GM03348 (cell line): ENCODE data around the gene OAS3.
A peak's percentile ranks its signal among the peaks of the same experiment; 100 is the strongest.
"Not testable (repeated sequence)": the region's sequence is repeated elsewhere in the genome, so short reads cannot be mapped to it uniquely, and the experiment has no call there.

Experiments used
- DNase-seq: peaks from one replicate; pipeline ENCODE4 v3.0.0; 2012; ENCODE audit warnings: low spot score

OAS3 gene

GRCh38 chr12:112937741-112938719, at the start of gene OAS3:
Gene OAS3, plus strand, starts transcription at chr12:112938474. Its CDS starts 57 bp downstream, at chr12:112938531.
- DNase-seq, result peak; percentile 87

- DNase-seq, result no peak
Measured at GRCh38 chr12:112891093-112892024, 46.9 kb upstream of the OAS3 start.

GRCh38 chr12:112892856-112893255, 45.4 kb upstream of the OAS3 start:
- DNase-seq, result no peak

- no peak for DNase-seq
Measured at GRCh38 chr12:112894128-112894527, 44.1 kb upstream of the OAS3 start.

- DNase-seq, result no peak
Measured at GRCh38 chr12:112898380-112898779, 39.9 kb upstream of the OAS3 start.

GRCh38 chr12:112900298-112901145, 37.8 kb upstream of the OAS3 start:
- peak; percentile 72 for DNase-seq

- no peak for DNase-seq
Measured at GRCh38 chr12:112901271-112901670, 37.0 kb upstream of the OAS3 start.

- DNase-seq, result no peak
Measured at GRCh38 chr12:112904571-112904970, 33.7 kb upstream of the OAS3 start.

GRCh38 chr12:112905451-112906089, 32.7 kb upstream of the OAS3 start:
- no peak for DNase-seq

- DNase-seq, result peak; percentile 52
Measured at GRCh38 chr12:112906712-112907414, 31.4 kb upstream of the OAS3 start, which contains the start of gene OAS1. Gene OAS1, plus strand, starts transcription at chr12:112906962. Its CDS starts 78 bp downstream, at chr12:112907040.

GRCh38 chr12:112907415-112908157, 30.7 kb upstream of the OAS3 start:
- DNase-seq, result no peak

- DNase-seq, result no peak
Measured at GRCh38 chr12:112908548-112908947, 29.7 kb upstream of the OAS3 start.

- no peak for DNase-seq
Measured at GRCh38 chr12:112909693-112910092, 28.6 kb upstream of the OAS3 start.

GRCh38 chr12:112913038-112913688, 25.1 kb upstream of the OAS3 start:
- no peak for DNase-seq

- not testable (repeated sequence) for DNase-seq
Measured at GRCh38 chr12:112913888-112914287, 24.4 kb upstream of the OAS3 start.

- DNase-seq, result no peak
Measured at GRCh38 chr12:112916270-112916669, 22.0 kb upstream of the OAS3 start.

- DNase-seq, result no peak
Measured at GRCh38 chr12:112919121-112919520, 19.2 kb upstream of the OAS3 start.

- no peak for DNase-seq
Measured at GRCh38 chr12:112924986-112925385, 13.3 kb upstream of the OAS3 start.

GRCh38 chr12:112926416-112927033, 11.7 kb upstream of the OAS3 start:
- not testable (repeated sequence) for DNase-seq
